Astrocyte of the spinal cord (primary cell): ENCODE data around the gene LIMA1.

Experiments
- DNase-seq: peaks from one replicate; pipeline ENCODE4 v3.0.0; 2011; ENCODE audit warnings: low read depth, low spot score
- H3K4me3 ChIP-seq: 2 replicates; pipeline ENCODE4 v1.5.1; 2011; ENCODE audit warnings: low read depth, mild to moderate bottlenecking, low read length, moderate library complexity
- CTCF ChIP-seq: IDR thresholded peaks from 2 replicates; pipeline ENCODE4 v1.5.1; 2012; ENCODE audit warnings: low read depth, mild to moderate bottlenecking, low read length, inconsistent platforms
- in situ Hi-C: cut with HindIII; loops from 2 replicates; pipeline ENCODE4 v1.10.0; 2017; ENCODE audit warnings: low sequenced_read_pairs

LIMA1 gene

DNA sequence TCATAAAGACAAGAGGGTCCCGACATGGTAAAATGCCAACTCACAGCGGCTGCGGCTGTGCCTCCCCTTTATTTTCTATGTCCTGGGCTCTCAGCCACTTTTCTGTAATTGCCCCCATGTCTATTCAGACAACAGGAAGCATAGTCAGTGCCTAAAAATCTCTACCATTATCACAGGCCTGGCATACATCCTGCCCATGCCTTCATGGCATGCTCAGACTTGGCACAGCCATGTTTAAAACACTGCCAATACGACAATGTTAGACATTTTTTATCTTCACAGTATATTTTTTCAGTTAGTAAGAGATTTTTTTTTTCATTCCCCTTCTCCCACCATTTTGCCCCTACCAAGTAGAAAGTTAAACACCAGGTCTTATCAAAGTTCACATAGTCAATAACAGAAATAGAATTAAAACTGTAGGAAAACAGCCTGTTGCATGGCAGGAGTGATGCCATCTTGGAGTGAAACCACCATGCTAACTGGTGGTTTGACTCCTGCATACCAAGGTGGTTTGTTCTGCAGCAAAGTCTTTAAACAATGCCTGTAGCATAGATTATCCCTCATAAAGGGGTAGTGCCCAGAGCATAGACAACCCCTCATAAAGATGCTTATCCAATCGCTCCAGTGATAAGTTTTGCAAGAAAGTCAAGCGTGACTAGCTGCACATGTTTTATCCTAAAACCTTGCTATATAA lies 97.2 kb downstream of the LIMA1 start:
- in situ Hi-C loops = no loop called here
- H3K4me3 ChIP-seq = no peak overlapping the region
- no peak for TF ChIP-seq CTCF
- peak; percentile 72 for DNase-seq

GRCh38 chr12:50185301-50185895 lies 97.9 kb downstream of the LIMA1 start:
- no peak for DNase-seq
- in situ Hi-C loops = no loop called here
- TF ChIP-seq CTCF = no peak
- no peak overlapping the region for H3K4me3 ChIP-seq

- TF ChIP-seq CTCF = no peak
- no peak for DNase-seq
- H3K4me3 ChIP-seq = no peak overlapping the region
- in situ Hi-C loops = no loop called here
These were observed 99.1 kb downstream of the LIMA1 start for GRCh38 chr12:50184261-50184660.

- in situ Hi-C loops = no loop called here
These were observed 100.9 kb downstream of the LIMA1 start for GRCh38 chr12:50182461-50182860.

DNA sequence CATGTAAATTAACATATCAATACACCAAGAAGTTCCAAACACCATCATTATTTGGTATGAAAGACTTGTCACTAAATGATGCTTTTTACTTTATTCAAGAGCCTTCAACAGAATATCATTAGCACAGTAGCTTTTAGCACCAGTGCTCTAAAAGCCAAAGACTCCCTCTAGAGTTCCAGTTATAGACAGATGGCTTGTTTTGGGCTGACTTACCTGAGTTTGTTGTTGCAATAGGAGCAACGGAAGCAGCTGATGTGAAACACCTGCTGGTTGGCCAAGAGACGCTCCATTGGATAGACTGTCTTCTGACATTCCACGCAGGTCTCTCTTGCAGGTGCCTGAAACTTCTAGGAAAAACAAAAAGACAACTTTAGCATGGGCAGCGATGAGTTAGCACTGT lies 101.6 kb downstream of the LIMA1 start:
- TF ChIP-seq CTCF = no peak
- no peak for DNase-seq
- in situ Hi-C loops = no loop called here
- H3K4me3 ChIP-seq = no peak overlapping the region

More at GRCh38 chr12:50182461-50182860, 100.9 kb downstream of the LIMA1 start:
- no peak for DNase-seq
- H3K4me3 ChIP-seq = no peak overlapping the region
- TF ChIP-seq CTCF = no peak

DNA sequence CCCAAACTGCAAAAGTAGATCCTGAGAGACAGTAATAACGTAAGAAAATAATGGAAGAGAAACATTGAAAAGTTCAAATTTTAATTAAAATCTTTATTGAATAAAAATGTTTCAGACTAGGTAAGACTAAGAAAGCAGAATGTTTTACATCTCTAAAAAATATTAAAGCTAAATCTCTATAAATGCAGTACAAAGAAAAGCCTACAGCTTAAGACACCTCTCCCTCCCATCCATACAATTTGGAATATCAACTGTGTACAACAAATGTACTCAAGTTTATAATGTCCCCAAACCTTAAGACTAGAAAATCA lies 107.6 kb downstream of the LIMA1 start:
- no peak for DNase-seq
- TF ChIP-seq CTCF = no peak
- in situ Hi-C loops = no loop called here
- no peak overlapping the region for H3K4me3 ChIP-seq
